K562 (cell line): ENCODE measurements around the gene NUPR1. TPM values are rescaled to one million over a fixed set of nuclear protein-coding genes. Genes with fewer than 3 reads are reported as not detected.

Experiments used
- ARID2 ChIP-seq: fragments of 450-650 bp; IDR thresholded peaks from 2 replicates; pipeline ENCODE4 v1.6.1; 2017; ENCODE audit warnings: antibody characterized with exemption, mild to moderate bottlenecking
- CCNT2 ChIP-seq: IDR thresholded peaks from 2 replicates; pipeline ENCODE4 v1.6.1; 2011; ENCODE audit warnings: borderline replicate concordance, low read depth, mild to moderate bottlenecking, moderate library complexity, mixed read lengths, low read length; ENCODE audit not compliant: insufficient read length; ENCODE audit errors: extremely low read depth
- CTBP1 ChIP-seq: fragments of 450-650 bp; IDR thresholded peaks from 2 replicates; pipeline ENCODE4 v1.6.1; 2016; ENCODE audit warnings: borderline replicate concordance
- CTCFL ChIP-seq: IDR thresholded peaks from 2 replicates; pipeline ENCODE4 v1.6.1; 2011; ENCODE audit warnings: borderline replicate concordance, low read depth, mild to moderate bottlenecking, moderate library complexity, low read length; ENCODE audit not compliant: insufficient read depth, poor library complexity, severe bottlenecking
- E2F1 ChIP-seq: sonication (generic); formaldehyde crosslinking; IDR thresholded peaks from 2 replicates; pipeline ENCODE4 v1.8.1; 2023; ENCODE audit warnings: mild to moderate bottlenecking, missing genetic modification reagents, moderate library complexity
- E2F6 ChIP-seq, 2 experiments: IDR thresholded peaks; 2 replicates each; pipeline ENCODE4 v1.6.1; 2011; ENCODE audit warnings: borderline replicate concordance in 1 of 2, control low read depth in 1 of 2, low read depth in 1 of 2, low read length in 1 of 2, mild to moderate bottlenecking in 1 of 2, mixed read lengths in 1 of 2, moderate library complexity in 1 of 2; ENCODE audit not compliant: insufficient read depth in 1 of 2, insufficient read length in 1 of 2, poor library complexity in 1 of 2, severe bottlenecking in 1 of 2; ENCODE audit errors: extremely low read depth in 1 of 2
- GTF2A2 ChIP-seq: IDR thresholded peaks from 2 replicates; pipeline ENCODE4 v1.6.1; 2016; ENCODE audit warnings: mild to moderate bottlenecking, missing genetic modification characterization, missing compliant biosample characterization
- HMG20A ChIP-seq: fragments of 450-650 bp; formaldehyde crosslinking; conservative IDR thresholded peaks from 2 replicates; pipeline ENCODE4 v1.4.0; 2020; ENCODE audit warnings: mild to moderate bottlenecking, mixed read lengths
- HSF4 ChIP-seq: fragments of 250-450 bp; sonication (Bioruptor Pico); IDR thresholded peaks from 2 replicates; pipeline ENCODE4 v2.1.2; 2022; ENCODE audit warnings: mild to moderate bottlenecking, moderate library complexity, borderline replicate concordance
- LEF1 ChIP-seq: fragments of 450-650 bp; IDR thresholded peaks from 2 replicates; pipeline ENCODE4 v1.6.1; 2016; ENCODE audit warnings: mild to moderate bottlenecking
- MTF1 ChIP-seq: fragments of 250-450 bp; sonication (Bioruptor Pico); IDR thresholded peaks from 2 replicates; pipeline ENCODE4 v1.9.0; 2021; ENCODE audit warnings: moderate library complexity, mild to moderate bottlenecking, inconsistent platforms, borderline replicate concordance
- MYNN ChIP-seq, 2 experiments: sonication (generic); formaldehyde crosslinking in 1 of 2; IDR thresholded peaks; 2 replicates each; pipeline versions ENCODE4 v1.5.0 to v1.6.1; 2016 to 2020; ENCODE audit warnings: antibody characterized with exemption in 1 of 2, missing genetic modification reagents in 1 of 2
- NEUROD1 ChIP-seq: fragments of 150-350 bp; IDR thresholded peaks from 2 replicates; pipeline ENCODE4 v1.6.1; 2014; ENCODE audit warnings: borderline replicate concordance, low read length, low read depth; ENCODE audit not compliant: partially characterized antibody
- PURB ChIP-seq: sonication (generic); formaldehyde crosslinking; IDR thresholded peaks from 2 replicates; pipeline ENCODE4 v1.9.0; 2021; ENCODE audit warnings: low read depth, mild to moderate bottlenecking, missing genetic modification reagents
- RBBP5 ChIP-seq: fragments of 200-600 bp; sonication (generic); IDR thresholded peaks from 2 replicates; pipeline ENCODE4 v1.6.1; 2012; ENCODE audit warnings: borderline replicate concordance, mild to moderate bottlenecking, low read length, control low read depth, inconsistent platforms; ENCODE audit not compliant: insufficient read depth, poor library complexity, severe bottlenecking
- ZEB2 ChIP-seq: fragments of 450-650 bp; IDR thresholded peaks from 2 replicates; pipeline ENCODE4 v1.6.1; 2016
- ZNF217 ChIP-seq: sonication (generic); formaldehyde crosslinking; IDR thresholded peaks from 2 replicates; pipeline ENCODE4 v1.8.0; 2022; ENCODE audit warnings: mild to moderate bottlenecking, missing genetic modification reagents
- ZNF324 ChIP-seq: fragments of 250-450 bp; sonication (Bioruptor Pico); IDR thresholded peaks from 2 replicates; pipeline ENCODE4 v1.4.0; 2020; ENCODE audit warnings: mild to moderate bottlenecking
- ZNF354B ChIP-seq: fragments of 250-450 bp; sonication (Bioruptor Pico); IDR thresholded peaks from 2 replicates; pipeline ENCODE4 v1.4.0; 2020
- ZNF76 ChIP-seq: fragments of 250-450 bp; sonication (Bioruptor Pico); IDR thresholded peaks from 2 replicates; pipeline ENCODE4 v1.4.0; 2020; ENCODE audit warnings: mild to moderate bottlenecking, moderate library complexity, borderline replicate concordance
- polyA plus RNA-seq, 8 experiments: library from polyadenylated mRNA; depleted of rRNA in 4 of 8; stranded (reverse) in 5 of 8; unstranded in 3 of 8; fragments of >200 nt; fragmentation: Nextera tagmentation in 2 of 8; fragmentation: Illumina TruSeq in 1 of 8; extraction: Ambion mirVana in 2 of 8; extraction: Trizol in 1 of 8; gene quantifications; 2 replicates each; pipeline versions ENCODE4 v1.2.1 to v1.2.3, GENCODE V29; 2011 to 2014; ENCODE audit warnings: inconsistent platforms in 1 of 8, missing spikeins in 1 of 8
- total RNA-seq, 7 experiments: library from RNA; depleted of rRNA in 6 of 7; stranded (reverse); fragments of >200 nt in 6 of 7; fragmentation: Illumina TruSeq in 2 of 7; extraction: Trizol in 2 of 7; gene quantifications; 2 replicates each; pipeline versions ENCODE4 v1.2.1 to v1.2.3, GENCODE V29; 2011 to 2021; ENCODE audit warnings: low replicate concordance in 1 of 7
- TF ChIP-seq, protein P1 (sequence below): fragments of 450-650 bp; formaldehyde crosslinking; IDR thresholded peaks from 2 replicates; pipeline ENCODE4 v1.4.0; 2020; ENCODE audit warnings: mild to moderate bottlenecking, moderate library complexity

The NUPR1 gene
- total and polyA plus RNA-seq, 9 of the 15 experiments (the other 6 are each of a cell fraction or from before 2014, with no cell fraction given) = 0.07 to 1.5 (median 0.27) TPM

GRCh38 chr16:28491970-28492474 lies 46.8 kb downstream of the NUPR1 start, which contains the start of gene CLN3 (continued):
- TF ChIP-seq CTCFL (no peak), CCNT2 (no peak), E2F1 (CRISPR knock-in tag) (peak; percentile 52; the same call in 1 of the 2 replicates), ZEB2 (no peak), HSF4 (peak; percentile 51; the same call in 1 of the 2 replicates), LEF1 (peak; percentile 79), CTBP1 (no peak; the same call in 1 of the 2 replicates), PURB (CRISPR knock-in tag) (no peak), HMG20A (CRISPR knock-in tag) (no peak), ZNF76 (CRISPR knock-in tag) (no peak), GTF2A2 (tag) (no peak), MTF1 (CRISPR knock-in tag) (no peak), ARID2 (no peak), ZNF324 (no peak), MYNN (IDR thresholded peaks at IDR 0.05) (no peak), MYNN (CRISPR knock-in tag; IDR thresholded peaks at IDR 0.05) (no peak), ZNF354B (CRISPR knock-in tag) (no peak), NEUROD1 (no peak), E2F6 (IDR thresholded peaks at IDR 0.05; ENCODE audit: borderline replicate concordance in 1 of 2, extremely low read depth in 1 of 2, insufficient read depth in 1 of 2, insufficient read length in 1 of 2, low read depth in 1 of 2, low read length in 1 of 2, poor library complexity in 1 of 2, severe bottlenecking in 1 of 2) (peak; percentile 63 to 83), ZNF217 (CRISPR knock-in tag) (no peak), RBBP5 (peak; percentile 23)
- TF ChIP-seq, protein P1, sequence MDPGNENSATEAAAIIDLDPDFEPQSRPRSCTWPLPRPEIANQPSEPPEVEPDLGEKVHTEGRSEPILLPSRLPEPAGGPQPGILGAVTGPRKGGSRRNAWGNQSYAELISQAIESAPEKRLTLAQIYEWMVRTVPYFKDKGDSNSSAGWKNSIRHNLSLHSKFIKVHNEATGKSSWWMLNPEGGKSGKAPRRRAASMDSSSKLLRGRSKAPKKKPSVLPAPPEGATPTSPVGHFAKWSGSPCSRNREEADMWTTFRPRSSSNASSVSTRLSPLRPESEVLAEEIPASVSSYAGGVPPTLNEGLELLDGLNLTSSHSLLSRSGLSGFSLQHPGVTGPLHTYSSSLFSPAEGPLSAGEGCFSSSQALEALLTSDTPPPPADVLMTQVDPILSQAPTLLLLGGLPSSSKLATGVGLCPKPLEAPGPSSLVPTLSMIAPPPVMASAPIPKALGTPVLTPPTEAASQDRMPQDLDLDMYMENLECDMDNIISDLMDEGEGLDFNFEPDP (CRISPR knock-in tag) = no peak
